Globus pallidus (tissue), 1 donor: ENCODE measurements around the gene POF1B.
"Not testable (repeated sequence)": the region's sequence is repeated elsewhere in the genome, so short reads cannot be mapped to it uniquely, and the experiment has no call there.

Experiments
- DNase-seq: peaks from one replicate; pipeline ENCODE4 v3.0.0-alpha.2; 2015; ENCODE audit warnings: low spot score

The POF1B gene

GRCh38 chrX:85379174-85379907 is at the start of gene POF1B:
Gene POF1B, minus strand, starts transcription at chrX:85379665. Its CDS starts 211 bp downstream, at chrX:85379454.
- DNase-seq: no peak

DNA sequence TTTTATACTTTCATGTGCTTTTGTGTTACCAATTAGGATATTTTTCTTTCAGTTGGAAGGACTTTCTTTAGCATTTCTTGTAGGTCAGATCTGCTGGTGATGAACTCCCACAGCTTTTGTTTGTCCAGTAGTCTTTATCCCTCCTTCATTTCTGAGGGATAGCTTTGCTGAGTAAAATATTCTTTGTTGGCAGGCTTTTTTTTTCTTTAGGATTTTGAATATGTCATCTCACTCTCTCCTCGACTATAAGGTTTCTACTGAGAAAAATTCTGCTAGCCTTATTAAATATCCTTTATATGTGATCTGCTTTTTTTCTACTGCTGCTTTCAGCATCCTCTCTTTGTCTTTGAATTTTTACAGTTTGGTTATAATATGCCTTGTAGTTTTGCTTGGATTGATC is 49.6 kb upstream of the POF1B start:
- no peak for DNase-seq

DNA sequence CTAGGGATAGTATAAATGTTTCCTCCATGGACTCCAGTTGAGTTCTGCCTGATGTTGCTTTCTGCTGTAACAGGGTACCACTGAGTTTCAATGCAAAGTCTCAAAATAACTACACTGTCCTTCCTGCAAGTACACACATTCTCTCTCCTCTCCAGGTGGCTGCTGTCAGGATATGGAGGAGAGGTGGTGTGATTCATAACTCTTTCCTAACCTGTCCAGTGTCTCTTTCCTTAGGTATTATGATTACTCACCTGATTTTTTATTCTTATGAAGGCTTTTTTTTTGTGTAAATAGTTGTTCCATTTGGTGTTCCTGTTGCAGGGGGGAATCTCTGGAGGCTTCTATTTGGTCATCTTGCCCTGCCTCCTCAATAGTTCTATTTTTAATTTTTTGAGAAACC is 39.8 kb upstream of the POF1B start:
- DNase-seq: no peak

- DNase-seq: no peak
Measured at GRCh38 chrX:85391878-85392238, 12.4 kb upstream of the POF1B start.

GRCh38 chrX:85391185-85391877 is 11.9 kb upstream of the POF1B start:
- DNase-seq: no peak

GRCh38 chrX:85381602-85382001 is 2.1 kb upstream of the POF1B start:
- DNase-seq: no peak

GRCh38 chrX:85378461-85378860 is 1.0 kb downstream of the POF1B start:
- no peak for DNase-seq

DNA sequence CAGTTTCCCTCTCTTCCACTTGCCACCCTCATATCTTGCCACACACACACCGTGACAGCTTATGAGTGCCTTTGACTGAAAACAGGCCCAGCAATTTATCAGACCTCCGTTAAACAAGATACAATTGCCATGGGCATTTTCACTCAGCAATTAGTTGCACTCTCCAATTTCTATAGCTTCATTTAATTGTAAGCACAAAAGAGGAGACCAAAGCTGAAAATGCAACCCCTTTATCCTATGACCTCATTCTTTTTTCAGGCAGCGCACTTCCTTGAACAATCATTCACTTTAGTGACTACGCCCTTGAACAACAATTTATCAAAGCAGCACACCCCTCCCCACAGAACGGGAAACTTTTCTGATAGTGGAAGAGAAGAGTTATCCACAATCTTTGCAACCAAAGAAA is 4.1 kb downstream of the POF1B start:
- no peak for DNase-seq

- no peak for DNase-seq
Measured at GRCh38 chrX:85365370-85365995, 14.0 kb downstream of the POF1B start.

DNA sequence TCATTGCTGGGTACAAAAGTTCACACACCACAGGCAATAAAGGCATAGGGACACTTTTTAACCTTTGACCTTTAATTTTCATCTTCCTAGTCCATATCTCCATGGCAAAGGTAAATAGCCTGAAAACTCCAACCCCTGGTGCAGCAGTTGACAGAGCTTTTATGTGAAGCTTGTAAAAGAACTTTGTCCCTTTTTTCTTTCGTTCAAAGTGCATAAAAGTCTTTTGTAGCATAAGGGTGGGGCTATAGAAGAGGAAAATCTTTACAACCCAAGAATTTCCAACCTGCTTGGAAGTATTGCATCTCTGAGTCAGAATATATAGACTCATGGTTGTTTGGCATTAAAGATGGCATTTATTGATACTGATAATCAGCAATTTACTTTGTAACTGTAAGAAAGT is 20.4 kb downstream of the POF1B start:
- no peak for DNase-seq

DNA sequence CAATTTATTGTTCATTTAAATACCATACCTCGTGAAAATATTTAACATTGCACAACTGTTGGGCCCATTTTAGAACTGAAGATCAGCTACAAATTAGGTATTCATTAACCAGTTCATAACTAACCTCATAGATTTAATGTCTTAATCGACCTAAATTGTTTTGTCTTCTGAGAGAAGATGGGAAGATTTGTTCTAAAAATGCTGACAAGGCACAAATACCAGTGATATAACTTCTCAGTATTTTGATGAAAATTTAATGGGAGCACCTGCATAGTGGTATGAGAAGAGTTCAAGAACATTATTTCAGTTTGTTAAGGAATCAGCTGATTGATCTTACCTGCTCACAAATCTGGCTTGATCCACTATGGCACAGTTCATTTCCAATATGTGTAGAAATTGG is 33.9 kb downstream of the POF1B start:
- DNase-seq: no peak

DNA sequence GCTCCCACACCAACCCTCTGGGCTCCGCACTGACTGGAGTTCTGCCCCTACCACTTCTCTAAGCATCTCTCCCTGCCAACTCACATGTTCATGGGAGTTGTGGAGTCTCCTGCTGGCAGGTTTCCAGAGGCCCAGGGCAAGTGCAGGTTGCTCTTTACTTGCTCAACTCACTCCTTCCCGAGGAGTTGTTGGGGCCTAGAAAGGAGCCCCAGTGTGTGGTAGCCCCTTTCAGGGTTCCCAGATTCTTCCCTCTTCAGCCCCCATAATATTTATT is 52.5 kb downstream of the POF1B start:
- DNase-seq: no peak

GRCh38 chrX:85326234-85327059 is 53.0 kb downstream of the POF1B start:
- no peak for DNase-seq

DNA sequence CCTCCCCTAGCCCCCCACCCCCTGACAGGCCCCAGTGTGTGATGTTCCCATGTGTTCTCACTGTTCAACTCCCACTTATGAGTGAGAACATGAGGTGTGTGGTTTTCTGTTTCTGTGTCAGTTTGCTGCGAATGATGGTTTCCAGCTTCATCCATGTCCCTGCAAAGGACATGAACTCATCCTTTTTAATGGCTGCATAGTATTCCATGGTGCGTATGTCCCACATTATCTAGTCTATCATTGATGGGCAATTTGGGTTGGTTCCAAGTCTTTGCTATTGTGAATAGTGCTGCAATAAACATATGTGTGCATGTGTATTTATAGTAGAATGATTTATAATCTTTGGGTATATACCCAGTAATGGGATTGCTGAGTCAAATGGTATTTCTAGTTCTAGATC is 68.1 kb downstream of the POF1B start:
- not testable (repeated sequence) for DNase-seq

DNA sequence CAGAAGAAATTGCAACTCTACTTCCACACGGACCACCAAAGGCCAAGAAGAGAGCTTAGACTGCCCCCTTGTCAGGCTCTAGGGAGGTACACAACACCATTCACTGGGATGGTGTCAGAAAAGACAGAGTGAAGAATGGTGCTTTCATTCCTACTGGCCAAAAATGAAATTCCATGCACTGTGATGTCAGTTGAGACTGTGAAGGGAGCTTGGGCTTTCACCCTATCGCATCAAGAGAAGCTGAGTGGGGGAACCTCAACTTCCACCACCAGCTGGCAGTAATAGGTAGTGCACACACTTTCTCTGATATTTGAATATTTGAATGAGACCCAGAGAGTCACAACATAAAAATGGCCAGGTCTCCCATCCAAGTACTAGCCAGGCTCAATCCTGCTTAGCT is 69.7 kb downstream of the POF1B start:
- no peak for DNase-seq

GRCh38 chrX:85303544-85303943 is 75.9 kb downstream of the POF1B start:
- no peak for DNase-seq

GRCh38 chrX:85288992-85289723 is 90.3 kb downstream of the POF1B start:
- DNase-seq: no peak

DNA sequence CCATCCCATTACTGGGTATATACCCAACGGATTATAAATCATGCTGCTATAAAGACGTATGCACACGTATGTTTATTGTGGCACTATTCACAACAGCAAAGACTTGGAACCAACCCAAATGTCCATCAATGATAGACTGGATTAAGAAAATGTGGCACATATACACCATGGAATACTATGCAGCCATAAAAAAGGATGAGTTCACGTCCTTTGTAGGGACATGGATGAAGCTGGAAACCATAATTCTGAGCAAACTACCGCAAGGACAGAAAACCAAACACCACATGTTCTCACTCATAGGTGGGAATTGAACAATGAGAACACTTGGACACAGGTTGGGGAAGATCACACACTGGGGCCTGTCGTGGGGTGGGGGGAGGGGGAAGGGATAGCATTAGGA is 94.2 kb downstream of the POF1B start:
- DNase-seq: not testable (repeated sequence)

DNA sequence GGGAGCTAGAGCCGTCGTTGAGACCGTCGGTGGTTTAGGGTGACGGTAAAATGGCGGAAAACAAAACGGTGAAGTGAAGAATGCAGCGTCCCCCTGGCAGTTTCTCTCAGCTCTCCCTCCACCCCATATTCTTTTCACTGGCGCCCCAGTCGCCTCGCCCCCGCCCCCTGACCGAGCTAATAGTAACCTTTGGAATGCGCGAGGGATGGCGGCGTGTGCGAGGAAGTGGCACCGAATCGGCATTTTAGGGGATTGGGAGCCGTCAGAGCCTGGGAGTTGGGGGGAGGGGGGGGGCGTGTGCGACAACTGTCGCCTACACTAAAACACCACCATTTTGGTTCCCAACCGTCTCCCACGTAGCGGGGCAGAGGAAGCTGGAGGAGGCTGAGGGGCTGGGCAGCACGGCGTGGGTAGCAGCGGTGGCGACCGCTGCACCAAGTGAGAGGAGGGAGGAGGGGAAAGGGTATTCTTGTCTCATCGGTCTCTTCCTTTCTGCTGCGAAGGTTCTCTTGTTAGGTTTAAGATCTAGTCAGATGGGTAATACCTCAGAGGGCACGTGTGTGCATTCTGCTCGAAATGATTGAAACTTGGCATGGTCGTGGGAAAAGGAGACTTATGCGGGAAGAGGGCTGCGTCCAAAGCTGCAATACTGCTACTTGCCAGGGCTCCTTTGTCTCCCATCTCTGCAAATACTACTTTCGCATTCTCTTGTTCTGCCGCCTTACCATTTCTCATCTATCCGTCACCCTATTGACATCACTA is 134.8 kb downstream of the POF1B start:
- DNase-seq: peak; percentile 11

DNA sequence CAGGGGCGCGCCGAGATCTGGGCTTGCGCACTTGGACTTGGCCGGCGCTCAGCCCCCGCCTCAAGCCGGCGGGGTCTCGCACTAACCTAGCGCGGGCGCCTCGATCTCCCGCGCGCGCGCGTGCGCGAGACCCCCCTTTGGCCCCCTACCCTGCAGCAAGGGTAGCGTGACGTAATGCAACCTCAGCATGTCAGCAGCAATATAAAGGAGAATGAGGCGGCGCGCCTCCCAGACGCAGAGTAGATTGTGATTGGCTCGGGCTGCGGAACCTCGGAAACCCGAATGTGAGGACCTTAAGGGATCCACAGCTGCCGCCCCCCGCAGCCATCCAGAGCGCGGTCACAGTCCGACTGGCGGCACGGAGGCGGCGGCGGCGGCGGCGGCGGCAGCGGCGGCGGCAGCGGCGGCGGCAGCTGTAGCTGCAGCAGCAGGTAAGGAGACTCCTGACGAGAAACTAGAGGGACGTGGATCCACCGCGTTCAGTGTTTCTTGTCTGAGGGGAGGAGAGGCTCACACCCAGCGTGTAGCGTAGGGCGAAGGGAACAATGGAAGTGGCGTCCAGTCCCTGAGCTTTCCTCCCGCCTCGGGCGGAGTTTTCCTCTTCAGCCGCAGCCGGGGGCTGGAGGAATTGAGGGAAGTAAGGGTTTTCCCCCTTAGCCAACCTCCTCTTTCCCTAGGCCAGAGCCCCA is 135.6 kb downstream of the POF1B start, which contains the start of the genes SATL1 and ZNF711:
Gene SATL1, minus strand, starts transcription at position 19 of the 689 bp plus-strand sequence. CDS start 134,811 bp downstream, outside the sequence.
Gene ZNF711, plus strand, starts transcription at position 231 of the 689 bp plus-strand sequence. CDS start 3,582 bp downstream, outside the sequence.
- peak; percentile 56 for DNase-seq
